ENCODE data around the gene ASPN. TPM values are rescaled to one million over a fixed set of nuclear protein-coding genes. Genes with fewer than 3 reads are reported as not detected.

ASPN gene
- total and polyA plus RNA-seq, 9 of the 15 experiments (the other 6 are each of a cell fraction or from before 2014, with no cell fraction given) = 0.03 to 0.07 TPM; not detected in 7

- DNase-seq (ENCODE audit: extremely low read depth in 1 of 4, low spot score in 3 of 4) (no peak), ATAC-seq (peak; percentile 46; the same call in 2 of the 3 replicates), FAIRE-seq (no peak)
- Histone ChIP-seq H3K79me2 (ENCODE audit: control insufficient read depth, insufficient read depth, low read length) (no peaks in the 10 kb centered on the region), H3K4me3 (no peak overlapping the region), H3K36me3 (ENCODE audit: control insufficient read depth, insufficient read depth, low read length) (no peaks in the 10 kb centered on the region), H3K9me1 (ENCODE audit: control insufficient read depth, insufficient read depth, low read length) (no peaks in the 10 kb centered on the region), H3K9ac (ENCODE audit: insufficient read depth in 1 of 2, low read depth in 2 of 2, low read length in 2 of 2) (no peak overlapping the region), H3K27ac (ENCODE audit: extremely low read depth, low read depth, low read length) (peak overlapping the region; percentile 8; the same call in 1 of the 3 replicates), H2AFZ (ENCODE audit: low read depth, low read length) (peak overlapping the region; percentile 32; the same call in 1 of the 2 replicates), H3K4me1 (replicated peaks in 1 of 2; ENCODE audit: control insufficient read depth in 2 of 2, insufficient read depth in 2 of 2, low read length in 2 of 2) (no peaks in the 10 kb centered on the region; a peak in 1 of 5 replicates), H3K9me3 (replicated peaks; ENCODE audit: control insufficient read depth, insufficient read depth, low read depth, low read length) (no peaks in the 10 kb centered on the region), H4K20me1 (replicated peaks; ENCODE audit: control insufficient read depth, insufficient read depth, low read length) (no peaks in the 10 kb centered on the region), H3K27me3 (ENCODE audit: control insufficient read depth in 2 of 2, insufficient read depth in 2 of 2, low read length in 2 of 2) (no peaks in the 10 kb centered on the region), H3K4me2 (ENCODE audit: insufficient read depth, low read length) (no peak overlapping the region)
- ChIA-PET POLR2A (interaction anchor here (0.7 kb wide), 1 partner anchor 251 kb away, joined by 3 read pairs; no protein-coding TSS in a partner anchor), CTCF (ENCODE audit: low intra/inter-chr PET ratio) (no interaction called here)
- 83% methylated on average over 2 of the region's 2 CpGs for WGBS (ENCODE audit: insufficient coverage, low coverage, missing lambda C conversion rate)
- TF ChIP-seq NUFIP1 (IDR thresholded peaks at IDR 0.05; ENCODE audit: partially characterized antibody) (no peak), CAMTA2 (CRISPR knock-in tag; conservative IDR thresholded peaks at IDR 0.05) (no peak), YBX1 (IDR thresholded peaks at IDR 0.05) (no peak), CBX8 (IDR thresholded peaks at IDR 0.05; ENCODE audit: borderline replicate concordance, extremely low read depth, low read depth, low read length, poor library complexity, severe bottlenecking) (no peak), TCF7 (IDR thresholded peaks at IDR 0.05; ENCODE audit: borderline replicate concordance) (no peak), EWSR1 (IDR thresholded peaks at IDR 0.05; ENCODE audit: borderline replicate concordance, low read depth, partially characterized antibody) (no peak), MED1 (CRISPR knock-in tag; IDR thresholded peaks at IDR 0.05; ENCODE audit: borderline replicate concordance) (no peak), NCOA1 (IDR thresholded peaks at IDR 0.05; ENCODE audit: low read depth) (no peak), ZNF224 (CRISPR knock-in tag; IDR thresholded peaks at IDR 0.05) (no peak), KLF16 (IDR thresholded peaks at IDR 0.05) (no peak), THRAP3 (IDR thresholded peaks at IDR 0.05; ENCODE audit: borderline replicate concordance) (no peak), E2F1 (CRISPR knock-in tag; IDR thresholded peaks at IDR 0.05) (no peak), TCF7L2 (IDR thresholded peaks at IDR 0.05; ENCODE audit: low read depth, low read length) (no peak), NCOA6 (IDR thresholded peaks at IDR 0.05) (no peak)
- TF ChIP-seq, protein P1, sequence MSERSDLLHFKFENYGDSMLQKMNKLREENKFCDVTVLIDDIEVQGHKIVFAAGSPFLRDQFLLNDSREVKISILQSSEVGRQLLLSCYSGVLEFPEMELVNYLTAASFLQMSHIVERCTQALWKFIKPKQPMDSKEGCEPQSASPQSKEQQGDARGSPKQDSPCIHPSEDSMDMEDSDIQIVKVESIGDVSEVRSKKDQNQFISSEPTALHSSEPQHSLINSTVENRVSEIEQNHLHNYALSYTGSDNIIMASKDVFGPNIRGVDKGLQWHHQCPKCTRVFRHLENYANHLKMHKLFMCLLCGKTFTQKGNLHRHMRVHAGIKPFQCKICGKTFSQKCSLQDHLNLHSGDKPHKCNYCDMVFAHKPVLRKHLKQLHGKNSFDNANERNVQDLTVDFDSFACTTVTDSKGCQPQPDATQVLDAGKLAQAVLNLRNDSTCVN (CRISPR knock-in tag; IDR thresholded peaks at IDR 0.05) = no peak
- in situ Hi-C loops (cut with MboI) (no loop called here), intact Hi-C loops (cut with micrococcal nuclease) (no loop called here)
- BruUV-seq (replicated peaks) = no TSS peak
Measured at GRCh38 chr9:92480291-92480771, 2.0 kb downstream of the ASPN start.

All from K562 (cell line).